ENCODE measurements around the gene SLC4A4.

DNA sequence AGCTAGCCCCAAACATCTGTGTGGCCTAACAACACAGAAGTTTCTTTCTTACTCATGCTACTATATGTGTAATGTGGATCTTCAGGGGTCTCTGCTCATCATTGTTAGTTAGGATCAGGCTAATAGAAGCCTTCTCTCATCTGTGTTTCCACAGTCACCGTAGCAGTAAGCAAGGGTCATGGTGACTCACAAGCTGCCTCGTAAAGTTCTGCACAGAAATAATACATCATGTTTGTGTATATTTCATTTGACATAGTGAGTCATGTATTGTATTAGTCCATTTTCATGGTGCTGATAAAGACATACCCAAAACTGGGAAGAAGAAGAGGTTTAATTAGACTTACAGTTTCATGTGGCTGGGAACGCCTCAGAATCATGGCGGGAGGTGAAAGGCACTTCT is 38.7 kb downstream of the SLC4A4 start:
- no peak for TF ChIP-seq CTCF (optimal IDR thresholded peaks at IDR 0.05 in 1 of 3, IDR thresholded peaks at IDR 0.05 in 1 of 3, conservative IDR thresholded peaks at IDR 0.05 in 1 of 3; ENCODE audit: extremely low read depth in 1 of 3, insufficient read depth in 2 of 3, low read length in 3 of 3)
- no peak for TF ChIP-seq EZH2 (IDR thresholded peaks at IDR 0.05; ENCODE audit: low read length)
